Memory B cell (primary cell): Measurements from ENCODE around the gene ZNF177.
A peak's percentile ranks its signal among the peaks of the same experiment; 100 is the strongest.
"Not testable (repeated sequence)": the region's sequence is repeated elsewhere in the genome, so short reads cannot be mapped to it uniquely, and the experiment has no call there.

Experiments used
- ATAC-seq: fragments of 150-1000 bp; cut with Tn5 transposase; 2 replicates; pipeline ENCODE4 v1.10.0; 2021; ENCODE audit warnings: low read depth, mild to moderate bottlenecking, moderate library complexity
- DNase-seq, 2 donors: peaks; one replicate each; pipeline ENCODE4 v3.0.0; 2022; ENCODE audit warnings: low spot score in 2 of 2
- H3K27ac Mint-ChIP-seq: one replicate; pipeline ENCODE4 v1.8.0; 2022; ENCODE audit warnings: mild to moderate bottlenecking, moderate library complexity, mixed read lengths
- H3K27me3 Mint-ChIP-seq: one replicate; pipeline ENCODE4 v1.8.0; 2022; ENCODE audit warnings: mixed read lengths
- H3K36me3 Mint-ChIP-seq: one replicate; pipeline ENCODE4 v1.8.0; 2022; ENCODE audit warnings: mild to moderate bottlenecking, mixed read lengths
- H3K4me1 Mint-ChIP-seq: one replicate; pipeline ENCODE4 v1.8.0; 2022; ENCODE audit warnings: mixed read lengths
- H3K4me3 Mint-ChIP-seq: one replicate; pipeline ENCODE4 v1.8.0; 2022; ENCODE audit warnings: mild to moderate bottlenecking, moderate library complexity, mixed read lengths
- H3K9me3 Mint-ChIP-seq: one replicate; pipeline ENCODE4 v1.8.0; 2022; ENCODE audit warnings: mixed read lengths

ZNF177 gene

DNA sequence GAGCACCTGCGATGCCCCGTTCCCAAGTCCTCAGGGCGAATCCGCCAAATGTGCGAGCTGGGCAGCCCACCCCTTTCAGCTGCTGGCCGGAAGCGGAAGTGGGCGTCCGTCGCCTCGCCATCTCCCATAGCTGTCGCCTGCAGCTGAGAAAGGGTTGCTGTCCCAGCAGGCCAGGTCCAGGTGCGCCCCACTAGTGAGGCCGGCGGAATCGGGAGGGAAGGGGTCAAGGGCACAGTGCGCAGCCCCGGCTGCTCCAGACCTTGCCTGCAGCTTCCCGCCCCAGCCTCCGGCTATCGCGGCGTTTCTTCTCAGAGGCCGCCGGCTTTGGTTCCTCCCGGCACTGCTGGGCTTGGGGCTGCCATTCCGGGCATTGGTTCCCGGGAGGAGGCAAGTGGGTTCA, at the start of gene ZNF177:
ZNF177 (plus strand) TSS at position 109 of the 400 bp plus-strand sequence. CDS start 15,299 bp downstream, outside the sequence.
- H3K36me3 Mint-ChIP-seq, result peaks cover 34% of the 10 kb centered on the region
- ATAC-seq (no peak), DNase-seq (no peak)
- no peak within 1 kb of the TSS for H3K27ac Mint-ChIP-seq
- H3K27me3 Mint-ChIP-seq, result no peaks in the 10 kb centered on the region
- H3K4me1 Mint-ChIP-seq, result no peaks in the 10 kb centered on the region
- no peak within 1 kb of the TSS for H3K4me3 Mint-ChIP-seq
- H3K9me3 Mint-ChIP-seq, result peaks cover 19% of the 10 kb centered on the region

DNA sequence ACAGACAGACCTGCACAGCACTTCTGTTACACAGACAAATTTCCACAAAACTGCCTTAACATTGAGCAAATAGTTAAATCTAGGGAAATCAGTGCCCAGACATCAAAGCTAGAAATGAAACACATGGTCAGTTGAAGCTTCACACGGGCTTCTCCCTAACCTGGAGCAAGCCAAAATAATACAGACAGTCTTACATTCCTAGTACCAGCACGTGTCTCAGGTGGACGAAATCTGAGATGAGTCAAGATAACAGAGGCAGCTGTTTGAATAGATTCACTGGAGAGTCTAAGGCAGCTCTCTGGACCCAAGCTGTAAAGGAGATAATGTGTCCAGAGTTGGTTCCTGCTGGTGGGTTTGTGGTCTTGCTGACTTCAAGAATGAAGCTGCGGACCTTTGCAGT, 49.1 kb upstream of the ZNF177 start:
- Mint-ChIP-seq H3K36me3 (peaks cover 15% of the 10 kb centered on the region), H3K9me3 (peaks cover 19% of the 10 kb centered on the region)
- DNase-seq, result no peak

GRCh38 chr19:9321338-9321737, 41.5 kb upstream of the ZNF177 start:
- H3K4me3 Mint-ChIP-seq, result no peak overlapping the region
- H3K4me1 Mint-ChIP-seq, result peaks cover 7% of the 10 kb centered on the region
- H3K9me3 Mint-ChIP-seq, result peaks cover 5% of the 10 kb centered on the region
- DNase-seq (no peak), ATAC-seq (no peak)
- H3K36me3 Mint-ChIP-seq, result peaks cover 12% of the 10 kb centered on the region
- H3K27ac Mint-ChIP-seq, result no peak overlapping the region
- peaks cover 2% of the 10 kb centered on the region for H3K27me3 Mint-ChIP-seq

More for the DNA sequence above, 49.1 kb upstream of the ZNF177 start:
- no peak for ATAC-seq
- Mint-ChIP-seq H3K27ac (no peak overlapping the region), H3K4me3 (no peak overlapping the region), H3K4me1 (peaks cover 2% of the 10 kb centered on the region), H3K27me3 (peaks cover 4% of the 10 kb centered on the region)

DNA sequence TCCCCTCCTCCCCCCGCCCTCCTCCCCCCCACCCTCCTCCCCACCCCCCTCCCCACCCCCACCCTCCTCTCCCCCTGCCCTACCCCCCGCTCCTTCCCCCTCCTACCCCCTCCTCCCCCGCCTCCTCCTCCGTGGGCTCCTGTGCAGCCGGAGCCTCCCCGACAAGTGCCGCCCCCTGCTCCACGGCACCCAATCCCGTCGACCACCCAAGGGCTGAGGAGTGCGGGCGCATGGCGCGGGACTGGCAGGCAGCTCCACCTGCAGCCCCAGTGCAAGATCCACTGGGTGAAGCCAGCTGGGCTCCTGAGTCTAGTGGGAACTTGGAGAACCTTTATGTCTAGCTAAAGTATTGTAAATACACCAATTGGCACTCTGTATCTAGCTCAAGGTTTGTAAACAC, 41.1 kb upstream of the ZNF177 start:
- H3K4me1 Mint-ChIP-seq, DNase-seq, H3K4me3 Mint-ChIP-seq, H3K27ac Mint-ChIP-seq, H3K9me3 Mint-ChIP-seq, H3K27me3 Mint-ChIP-seq, ATAC-seq: not testable (repeated sequence)
- H3K36me3 Mint-ChIP-seq, result peaks cover 12% of the 10 kb centered on the region

GRCh38 chr19:9322201-9322600, 40.6 kb upstream of the ZNF177 start:
- not testable (repeated sequence) for H3K27me3 Mint-ChIP-seq

DNA sequence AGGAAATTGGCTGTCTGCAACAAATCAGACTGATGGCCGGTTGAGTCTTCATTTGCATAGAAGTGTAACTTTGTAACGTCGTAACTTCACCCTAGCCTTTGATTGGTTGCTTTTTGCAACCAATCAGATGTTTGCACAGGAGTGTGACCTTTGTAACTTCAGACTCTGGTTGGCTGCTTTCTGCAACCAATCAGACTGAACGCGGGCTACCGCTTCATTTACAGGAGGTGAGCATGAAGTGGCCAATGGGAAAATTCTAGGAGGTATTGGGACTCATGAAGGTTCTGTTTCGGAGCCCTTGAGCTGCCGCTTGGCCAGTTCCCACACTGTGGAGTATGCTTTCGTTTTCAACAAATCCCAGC, 39.3 kb upstream of the ZNF177 start:
- Mint-ChIP-seq H3K4me1 (peaks cover 7% of the 10 kb centered on the region), H3K27me3 (no peaks in the 10 kb centered on the region), H3K9me3 (peaks cover 4% of the 10 kb centered on the region), H3K27ac (peak overlapping the region; percentile 81), H3K36me3 (peaks cover 21% of the 10 kb centered on the region), H3K4me3 (peak overlapping the region; percentile 93)
- DNase-seq (no peak), ATAC-seq (peak; percentile 31)

More at GRCh38 chr19:9322201-9322600, 40.6 kb upstream of the ZNF177 start:
- H3K27ac Mint-ChIP-seq, DNase-seq, H3K4me1 Mint-ChIP-seq, H3K9me3 Mint-ChIP-seq, ATAC-seq: not testable (repeated sequence)
- peaks cover 14% of the 10 kb centered on the region for H3K36me3 Mint-ChIP-seq
- H3K4me3 Mint-ChIP-seq, result peak overlapping the region; percentile 48

GRCh38 chr19:9323919-9324583, 38.8 kb upstream of the ZNF177 start, which contains the start of gene ZNF559:
Gene ZNF559, plus strand, starts transcription at chr19:9324179. Its CDS starts 14,371 bp downstream, at chr19:9338550.
- H3K27me3 Mint-ChIP-seq, result no peaks in the 10 kb centered on the region
- ATAC-seq (peak; percentile 97), DNase-seq (peak; percentile 97)
- peak within 1 kb of the TSS; percentile 93 for H3K4me3 Mint-ChIP-seq
- H3K36me3 Mint-ChIP-seq, result peaks cover 23% of the 10 kb centered on the region
- H3K4me1 Mint-ChIP-seq, result peaks cover 7% of the 10 kb centered on the region
- H3K27ac Mint-ChIP-seq, result peak within 1 kb of the TSS; percentile 81
- peaks cover 4% of the 10 kb centered on the region for H3K9me3 Mint-ChIP-seq

- Mint-ChIP-seq H3K27me3 (no peaks in the 10 kb centered on the region), H3K4me1 (peaks cover 7% of the 10 kb centered on the region), H3K4me3 (peak overlapping the region; percentile 93), H3K36me3 (peaks cover 23% of the 10 kb centered on the region), H3K9me3 (peaks cover 4% of the 10 kb centered on the region), H3K27ac (peak overlapping the region; percentile 81)
- no peak for ATAC-seq
- no peak for DNase-seq
These were observed 38.2 kb upstream of the ZNF177 start for GRCh38 chr19:9324584-9324962.

GRCh38 chr19:9329999-9330398, 32.8 kb upstream of the ZNF177 start:
- Mint-ChIP-seq H3K9me3 (peaks cover 19% of the 10 kb centered on the region), H3K4me1 (peaks cover 2% of the 10 kb centered on the region), H3K27ac (no peak overlapping the region), H3K27me3 (no peaks in the 10 kb centered on the region), H3K4me3 (no peak overlapping the region), H3K36me3 (peaks cover 54% of the 10 kb centered on the region)
- no peak for DNase-seq
- no peak for ATAC-seq

GRCh38 chr19:9342610-9343304, 20.1 kb upstream of the ZNF177 start:
- Mint-ChIP-seq H3K36me3 (peaks cover 62% of the 10 kb centered on the region), H3K4me3 (no peak overlapping the region), H3K27ac (no peak overlapping the region), H3K9me3 (peaks cover 18% of the 10 kb centered on the region), H3K4me1 (no peaks in the 10 kb centered on the region), H3K27me3 (no peaks in the 10 kb centered on the region)
- ATAC-seq (no peak), DNase-seq (no peak)

GRCh38 chr19:9345005-9345404, 17.8 kb upstream of the ZNF177 start:
- no peaks in the 10 kb centered on the region for H3K4me1 Mint-ChIP-seq
- H3K36me3 Mint-ChIP-seq, result peaks cover 57% of the 10 kb centered on the region

GRCh38 chr19:9348253-9348652, 14.6 kb upstream of the ZNF177 start:
- Mint-ChIP-seq H3K9me3 (peaks cover 25% of the 10 kb centered on the region), H3K27me3 (no peaks in the 10 kb centered on the region), H3K36me3 (peaks cover 36% of the 10 kb centered on the region), H3K4me3 (no peak overlapping the region), H3K27ac (no peak overlapping the region), H3K4me1 (no peaks in the 10 kb centered on the region)
- ATAC-seq (no peak), DNase-seq (no peak)

More at GRCh38 chr19:9345005-9345404, 17.8 kb upstream of the ZNF177 start:
- Mint-ChIP-seq H3K27me3 (no peaks in the 10 kb centered on the region), H3K27ac (no peak overlapping the region), H3K9me3 (peaks cover 26% of the 10 kb centered on the region), H3K4me3 (no peak overlapping the region)
- DNase-seq (no peak), ATAC-seq (no peak)

DNA sequence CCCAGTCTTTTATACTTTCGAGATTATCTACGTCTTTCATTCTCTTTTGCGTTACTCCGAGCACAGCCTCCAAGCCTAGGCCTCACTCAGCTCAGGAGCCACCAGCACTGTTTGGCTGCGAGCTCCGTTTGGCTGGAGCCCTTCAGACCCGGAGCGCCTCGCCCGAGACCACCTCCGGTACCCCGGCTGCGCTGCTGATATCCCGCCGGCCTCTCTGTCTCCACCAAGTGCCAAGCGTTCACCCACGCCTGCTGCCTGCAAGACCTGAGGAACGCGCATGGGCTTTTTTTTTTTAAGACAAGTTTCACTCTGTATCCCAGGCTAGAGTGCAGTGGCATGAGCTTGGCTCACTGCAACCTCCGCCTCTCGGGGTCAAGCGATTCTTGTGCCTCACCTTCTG, 14.1 kb upstream of the ZNF177 start:
- Mint-ChIP-seq H3K4me1 (no peaks in the 10 kb centered on the region), H3K9me3 (peaks cover 22% of the 10 kb centered on the region), H3K36me3 (peaks cover 31% of the 10 kb centered on the region), H3K4me3 (no peak overlapping the region), H3K27ac (no peak overlapping the region), H3K27me3 (no peaks in the 10 kb centered on the region)
- ATAC-seq, result no peak
- DNase-seq, result no peak

DNA sequence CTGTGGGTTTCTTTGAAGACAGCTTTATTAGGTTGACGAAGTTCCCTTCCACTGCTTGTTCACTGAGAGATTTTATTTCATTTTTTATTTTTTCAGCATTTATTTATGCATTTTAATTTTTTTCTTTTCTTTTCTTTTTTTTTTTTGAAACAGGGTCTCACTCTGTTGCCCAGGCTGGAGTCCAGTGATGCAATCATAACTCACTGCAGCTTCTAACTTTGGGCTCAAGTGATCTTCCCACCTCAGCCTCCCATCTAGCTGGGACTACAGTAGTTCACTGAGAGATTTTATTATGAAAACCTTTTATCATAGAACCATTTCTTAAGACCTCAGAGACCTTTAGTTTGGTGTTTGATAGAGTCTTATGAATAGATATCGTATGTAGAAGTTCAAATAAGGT, 10.3 kb upstream of the ZNF177 start:
- no peak overlapping the region for H3K4me3 Mint-ChIP-seq
- no peaks in the 10 kb centered on the region for H3K27me3 Mint-ChIP-seq
- no peak for DNase-seq
- no peak overlapping the region for H3K27ac Mint-ChIP-seq
- H3K4me1 Mint-ChIP-seq, result no peaks in the 10 kb centered on the region
- H3K9me3 Mint-ChIP-seq, result peaks cover 17% of the 10 kb centered on the region
- H3K36me3 Mint-ChIP-seq, result peaks cover 25% of the 10 kb centered on the region
- no peak for ATAC-seq
